GM19025 (cell line): ENCODE measurements around the gene CLK4.

Experiments
- ATAC-seq: cut with Tn5 transposase; IDR thresholded peaks from one replicate; pipeline ENCODE4 v1.9.1; 2021; ENCODE audit warnings: mild to moderate bottlenecking, low read depth, moderate library complexity; ENCODE audit not compliant: unreplicated experiment

CLK4 gene

DNA sequence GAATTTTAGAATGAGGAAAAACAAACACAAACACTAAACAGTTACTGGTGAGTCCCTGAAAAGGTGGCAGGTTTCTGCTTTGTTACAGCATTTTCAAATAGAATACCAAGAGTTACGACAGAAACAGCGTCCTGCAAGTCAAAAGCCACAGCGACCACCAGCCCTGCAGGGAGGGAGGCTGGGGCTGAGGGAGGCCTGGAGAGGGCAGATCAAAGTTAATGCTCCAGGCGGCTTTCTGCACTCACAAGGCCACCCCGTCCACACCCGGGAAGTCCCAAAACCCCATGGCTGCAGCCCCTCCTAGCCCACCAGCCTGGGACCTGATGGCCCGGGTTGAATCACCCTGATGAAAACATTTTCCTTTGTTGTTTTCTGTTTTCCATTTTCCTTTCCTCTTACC lies 65.9 kb downstream of the CLK4 start:
- no peak for ATAC-seq

DNA sequence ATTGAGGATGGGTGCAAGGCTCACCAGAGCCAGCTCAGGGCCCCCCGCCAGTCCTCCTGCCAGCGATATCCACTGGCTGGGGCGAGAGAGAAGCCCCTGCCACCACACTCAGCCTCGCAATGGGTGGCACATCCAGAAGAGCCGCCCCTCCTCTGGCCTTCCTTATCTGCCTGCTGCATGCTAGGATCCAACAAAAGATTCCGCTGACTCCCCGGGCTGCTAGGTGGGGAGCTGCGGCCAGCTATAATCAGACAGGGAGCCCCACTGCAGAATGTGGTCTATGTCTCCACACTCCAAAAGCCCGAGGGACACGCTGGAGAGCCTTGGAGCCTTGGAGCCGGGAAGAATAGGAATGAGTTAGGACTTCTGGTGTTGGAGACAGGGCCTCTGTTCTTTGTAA lies 69.4 kb downstream of the CLK4 start:
- no peak for ATAC-seq

DNA sequence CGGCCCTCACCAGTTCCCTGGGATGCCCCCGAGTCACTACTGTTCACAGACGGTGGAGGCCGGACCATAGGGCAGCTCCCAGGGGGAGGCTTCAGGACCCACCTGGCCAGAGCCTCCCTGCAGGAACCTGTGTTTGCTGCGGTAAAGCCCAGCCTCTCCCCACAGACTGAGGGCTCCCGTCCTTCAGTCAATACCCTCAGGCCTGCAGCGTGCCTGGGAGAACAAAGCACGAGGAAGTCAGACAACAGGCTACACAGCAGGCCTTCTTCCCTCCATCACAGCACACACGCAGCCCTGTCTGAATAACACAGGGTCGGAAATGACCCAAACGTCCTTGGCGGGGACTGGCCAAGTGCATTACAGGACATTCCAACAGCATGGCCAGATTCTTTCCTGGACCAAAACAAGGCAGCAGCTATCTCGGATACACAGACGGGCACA lies 71.1 kb downstream of the CLK4 start:
- no peak for ATAC-seq

DNA sequence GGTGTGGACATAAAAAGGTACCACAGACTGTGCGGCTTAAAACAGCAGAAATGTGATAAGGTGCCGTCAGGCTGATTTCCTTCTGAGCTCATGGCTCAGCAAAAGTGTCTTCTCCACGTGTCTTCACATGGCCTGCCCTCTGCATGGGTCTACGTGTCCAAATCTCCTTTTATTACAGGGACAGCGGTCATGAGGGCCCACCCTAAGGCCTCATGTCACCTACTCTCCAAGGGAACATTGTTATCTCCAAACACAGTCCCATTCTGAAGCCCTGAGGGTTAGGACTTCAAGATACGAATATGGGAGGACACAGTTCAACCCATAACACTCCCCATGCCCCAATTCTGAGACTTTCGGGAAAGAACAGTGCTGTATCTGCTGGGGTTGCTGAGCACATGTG lies 71.8 kb downstream of the CLK4 start:
- no peak for ATAC-seq

DNA sequence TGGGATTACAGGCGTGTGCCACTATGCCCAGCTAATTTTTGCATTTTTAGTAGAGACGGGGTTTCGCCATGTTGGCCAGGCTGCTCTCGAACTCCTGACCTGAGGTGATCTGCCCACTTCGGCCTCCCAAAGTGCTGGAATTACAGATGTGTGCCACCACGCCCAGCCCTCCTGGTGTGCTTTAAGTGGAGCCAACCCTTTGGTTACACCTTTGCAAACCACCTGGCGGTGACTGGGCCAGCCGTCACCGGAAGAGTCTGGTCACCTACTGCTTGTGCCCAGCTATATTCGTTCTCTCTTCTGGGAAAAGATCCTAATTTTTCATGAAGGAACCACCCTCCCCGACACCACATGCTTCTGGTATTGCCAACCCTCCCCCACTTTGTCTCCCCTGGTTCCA lies 72.5 kb downstream of the CLK4 start:
- ATAC-seq, result no peak

DNA sequence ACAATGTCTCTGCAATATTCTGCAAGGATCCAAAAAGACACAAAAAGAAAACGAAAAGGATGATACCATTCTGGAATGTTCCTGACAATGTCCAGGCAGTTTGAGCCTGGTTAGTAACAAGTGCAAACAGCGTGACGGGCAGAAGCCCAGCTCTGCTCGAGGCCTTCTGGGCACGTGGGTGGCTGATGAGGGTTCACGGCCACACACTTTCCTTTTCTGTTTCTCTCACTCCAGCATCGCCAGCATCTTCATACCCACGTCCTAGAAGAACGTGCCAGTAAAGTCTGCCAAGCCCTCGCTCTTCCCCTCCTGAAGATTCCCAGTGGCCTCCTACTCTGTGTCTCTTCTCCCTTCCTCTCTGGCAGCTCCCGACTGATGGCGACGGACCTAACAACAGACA lies 73.3 kb downstream of the CLK4 start:
- no peak for ATAC-seq
